HG03575 (cell line): ENCODE data around the gene ZBTB12.
"Not testable (repeated sequence)": the region's sequence is repeated elsewhere in the genome, so short reads cannot be mapped to it uniquely, and the experiment has no call there.

Experiments used
- ATAC-seq: cut with Tn5 transposase; IDR thresholded peaks from one replicate; pipeline ENCODE4 v1.9.1; 2021; ENCODE audit not compliant: unreplicated experiment, insufficient number of reproducible peaks, low FRiP score; ENCODE audit errors: extremely low read depth

The ZBTB12 gene

GRCh38 chr6:31901953-31902643, at the start of gene ZBTB12:
TSS of gene ZBTB12 (minus strand) at chr6:31902086. CDS start at chr6:31901305, 781 bp downstream.
- ATAC-seq = no peak

GRCh38 chr6:31949926-31950548, 48.2 kb upstream of the ZBTB12 start:
- ATAC-seq = no peak

GRCh38 chr6:31948753-31949413, 47.0 kb upstream of the ZBTB12 start:
- no peak for ATAC-seq

GRCh38 chr6:31948306-31948705, 46.4 kb upstream of the ZBTB12 start:
- no peak for ATAC-seq

GRCh38 chr6:31947864-31948263, 46.0 kb upstream of the ZBTB12 start:
- no peak for ATAC-seq

GRCh38 chr6:31947070-31947675, 45.3 kb upstream of the ZBTB12 start:
- ATAC-seq = no peak

GRCh38 chr6:31946370-31946885, 44.5 kb upstream of the ZBTB12 start:
- no peak for ATAC-seq

- ATAC-seq = no peak
These were observed 43.9 kb upstream of the ZBTB12 start, which contains the start of gene CFB for GRCh38 chr6:31945507-31946369. TSS of gene CFB (plus strand) at chr6:31946095. CDS start at chr6:31946222, 127 bp downstream.

GRCh38 chr6:31945154-31945506, 43.2 kb upstream of the ZBTB12 start:
- no peak for ATAC-seq

GRCh38 chr6:31943742-31944141, 41.9 kb upstream of the ZBTB12 start:
- no peak for ATAC-seq

GRCh38 chr6:31940256-31940664, 38.4 kb upstream of the ZBTB12 start:
- no peak for ATAC-seq

- no peak for ATAC-seq
These were observed 33.9 kb upstream of the ZBTB12 start for GRCh38 chr6:31935823-31936222.

- no peak for ATAC-seq
These were observed 33.1 kb upstream of the ZBTB12 start for GRCh38 chr6:31935021-31935420.

- ATAC-seq = no peak
These were observed 31.7 kb upstream of the ZBTB12 start for GRCh38 chr6:31933537-31933936.

GRCh38 chr6:31932137-31932536, 30.3 kb upstream of the ZBTB12 start:
- not testable (repeated sequence) for ATAC-seq

- no peak for ATAC-seq
These were observed 29.1 kb upstream of the ZBTB12 start for GRCh38 chr6:31930962-31931361.

GRCh38 chr6:31928672-31928939, 26.7 kb upstream of the ZBTB12 start:
- no peak for ATAC-seq

GRCh38 chr6:31927863-31928671, 26.2 kb upstream of the ZBTB12 start:
- ATAC-seq = no peak
